ENCODE measurements around the gene STK10. TPM values are rescaled to one million over a fixed set of nuclear protein-coding genes. Genes with fewer than 3 reads are reported as not detected.

The STK10 gene
- total RNA-seq, 2 donors from 2014 or later = 25.6 to 39.2 TPM

- Histone ChIP-seq H3K4me3 (no peak overlapping the region), H3K36me3 (no peaks in the 10 kb centered on the region), H3K27ac (no peak overlapping the region), H3K9me3 (no peaks in the 10 kb centered on the region), H3K4me1 (ENCODE audit: control insufficient read depth in 1 of 2, low read depth in 2 of 2) (no peaks in the 10 kb centered on the region), H3K27me3 (replicated peaks; ENCODE audit: insufficient read depth) (no peaks in the 10 kb centered on the region)
- ATAC-seq (ENCODE audit: insufficient number of reproducible peaks, low FRiP score, low read depth) (no peak), DNase-seq (ENCODE audit: low spot score) (no peak)
- TF ChIP-seq CTCF (IDR thresholded peaks at IDR 0.05) = no peak
These were observed 45.3 kb downstream of the STK10 start for GRCh38 chr5:172142709-172143215.

- no peak for TF ChIP-seq CTCF (IDR thresholded peaks at IDR 0.05)
- ATAC-seq (ENCODE audit: insufficient number of reproducible peaks, low FRiP score, low read depth) (no peak), DNase-seq (ENCODE audit: low spot score) (no peak)
- H3K36me3 ChIP-seq = no peaks in the 10 kb centered on the region
- H3K4me1 ChIP-seq (ENCODE audit: control insufficient read depth in 1 of 2, low read depth in 2 of 2) = no peaks in the 10 kb centered on the region
- H3K9me3 ChIP-seq = no peaks in the 10 kb centered on the region
- H3K27me3 ChIP-seq (replicated peaks; ENCODE audit: insufficient read depth) = no peaks in the 10 kb centered on the region
- H3K27ac ChIP-seq = no peak overlapping the region
- H3K4me3 ChIP-seq = no peak overlapping the region
These were observed 46.1 kb downstream of the STK10 start for GRCh38 chr5:172141949-172142319.

- H3K36me3 ChIP-seq = no peaks in the 10 kb centered on the region
- DNase-seq (ENCODE audit: low spot score) (no peak), ATAC-seq (ENCODE audit: insufficient number of reproducible peaks, low FRiP score, low read depth) (no peak)
- no peak overlapping the region for H3K27ac ChIP-seq
- no peaks in the 10 kb centered on the region for H3K27me3 ChIP-seq (replicated peaks; ENCODE audit: insufficient read depth)
- no peak overlapping the region for H3K4me3 ChIP-seq
- no peak for TF ChIP-seq CTCF (IDR thresholded peaks at IDR 0.05)
- H3K9me3 ChIP-seq = no peaks in the 10 kb centered on the region
- H3K4me1 ChIP-seq (ENCODE audit: control insufficient read depth in 1 of 2, low read depth in 2 of 2) = no peaks in the 10 kb centered on the region
These were observed 47.2 kb downstream of the STK10 start for GRCh38 chr5:172140866-172141265.

- no peak overlapping the region for H3K27ac ChIP-seq
- H3K4me1 ChIP-seq (ENCODE audit: control insufficient read depth in 1 of 2, low read depth in 2 of 2) = no peaks in the 10 kb centered on the region
- no peaks in the 10 kb centered on the region for H3K27me3 ChIP-seq (replicated peaks; ENCODE audit: insufficient read depth)
- H3K4me3 ChIP-seq = no peak overlapping the region
- H3K9me3 ChIP-seq = no peaks in the 10 kb centered on the region
- DNase-seq (ENCODE audit: low spot score) = no peak
- ATAC-seq (ENCODE audit: insufficient number of reproducible peaks, low FRiP score, low read depth) = no peak
- no peaks in the 10 kb centered on the region for H3K36me3 ChIP-seq
- no peak for TF ChIP-seq CTCF (IDR thresholded peaks at IDR 0.05)
These were observed 47.9 kb downstream of the STK10 start for GRCh38 chr5:172140120-172140519.

- no peak for DNase-seq (ENCODE audit: low spot score)
- H3K27ac ChIP-seq = no peak overlapping the region
These were observed 51.0 kb downstream of the STK10 start for GRCh38 chr5:172137046-172137445.

More at GRCh38 chr5:172137046-172137445, 51.0 kb downstream of the STK10 start:
- Histone ChIP-seq H3K4me1 (ENCODE audit: control insufficient read depth in 1 of 2, low read depth in 2 of 2) (no peaks in the 10 kb centered on the region), H3K9me3 (no peaks in the 10 kb centered on the region), H3K4me3 (no peak overlapping the region), H3K36me3 (no peaks in the 10 kb centered on the region), H3K27me3 (replicated peaks; ENCODE audit: insufficient read depth) (no peaks in the 10 kb centered on the region)
- ATAC-seq (ENCODE audit: insufficient number of reproducible peaks, low FRiP score, low read depth) = no peak
- no peak for TF ChIP-seq CTCF (IDR thresholded peaks at IDR 0.05)

Measured in thoracic aorta (tissue), 2 donors.